PFSK-1 (cell line): Measurements from ENCODE around the gene NAALADL2.

ENCODE experiments used
- POLR2AphosphoS5 ChIP-seq: IDR thresholded peaks from 2 replicates; pipeline ENCODE4 v1.6.1; 2012; ENCODE audit warnings: low read depth, mild to moderate bottlenecking, control low read depth, low read length, moderate library complexity
- TAF1 ChIP-seq: IDR thresholded peaks from 2 replicates; pipeline ENCODE4 v1.6.1; 2012; ENCODE audit warnings: low read length, control low read depth, borderline replicate concordance; ENCODE audit not compliant: insufficient read depth
- TF ChIP-seq, protein P1 (sequence below), 2 experiments: IDR thresholded peaks; 2 replicates each; pipeline versions ENCODE4 v1.6.1 to v1.8.0; 2011 to 2012; ENCODE audit warnings: low read depth in 2 of 2, low read length in 2 of 2, control low read depth in 1 of 2, inconsistent platforms in 1 of 2, mild to moderate bottlenecking in 1 of 2, moderate library complexity in 1 of 2; ENCODE audit not compliant: insufficient read depth in 1 of 2

DNA sequence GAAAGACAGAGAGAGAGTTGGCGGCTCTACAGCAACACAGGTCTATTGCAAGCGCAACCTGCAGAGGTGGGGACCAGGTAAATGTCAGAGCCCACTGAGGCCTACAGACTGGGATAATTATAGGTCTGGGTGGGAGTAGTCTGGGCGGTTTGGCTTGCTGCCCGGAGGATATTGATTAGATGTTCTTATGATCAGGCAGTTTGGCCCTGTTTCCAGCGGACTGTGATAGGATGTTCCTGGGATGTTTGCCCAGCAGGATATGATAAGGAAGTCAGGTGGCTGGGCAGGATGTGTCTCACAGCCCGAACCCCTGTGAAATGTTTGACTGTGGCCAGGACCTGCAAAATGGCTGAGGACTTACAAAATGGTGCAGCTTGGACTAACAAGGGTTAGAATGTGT is 364.9 kb downstream of the NAALADL2 start:
- TF ChIP-seq POLR2AphosphoS5 = no peak
- TF ChIP-seq, protein P1, sequence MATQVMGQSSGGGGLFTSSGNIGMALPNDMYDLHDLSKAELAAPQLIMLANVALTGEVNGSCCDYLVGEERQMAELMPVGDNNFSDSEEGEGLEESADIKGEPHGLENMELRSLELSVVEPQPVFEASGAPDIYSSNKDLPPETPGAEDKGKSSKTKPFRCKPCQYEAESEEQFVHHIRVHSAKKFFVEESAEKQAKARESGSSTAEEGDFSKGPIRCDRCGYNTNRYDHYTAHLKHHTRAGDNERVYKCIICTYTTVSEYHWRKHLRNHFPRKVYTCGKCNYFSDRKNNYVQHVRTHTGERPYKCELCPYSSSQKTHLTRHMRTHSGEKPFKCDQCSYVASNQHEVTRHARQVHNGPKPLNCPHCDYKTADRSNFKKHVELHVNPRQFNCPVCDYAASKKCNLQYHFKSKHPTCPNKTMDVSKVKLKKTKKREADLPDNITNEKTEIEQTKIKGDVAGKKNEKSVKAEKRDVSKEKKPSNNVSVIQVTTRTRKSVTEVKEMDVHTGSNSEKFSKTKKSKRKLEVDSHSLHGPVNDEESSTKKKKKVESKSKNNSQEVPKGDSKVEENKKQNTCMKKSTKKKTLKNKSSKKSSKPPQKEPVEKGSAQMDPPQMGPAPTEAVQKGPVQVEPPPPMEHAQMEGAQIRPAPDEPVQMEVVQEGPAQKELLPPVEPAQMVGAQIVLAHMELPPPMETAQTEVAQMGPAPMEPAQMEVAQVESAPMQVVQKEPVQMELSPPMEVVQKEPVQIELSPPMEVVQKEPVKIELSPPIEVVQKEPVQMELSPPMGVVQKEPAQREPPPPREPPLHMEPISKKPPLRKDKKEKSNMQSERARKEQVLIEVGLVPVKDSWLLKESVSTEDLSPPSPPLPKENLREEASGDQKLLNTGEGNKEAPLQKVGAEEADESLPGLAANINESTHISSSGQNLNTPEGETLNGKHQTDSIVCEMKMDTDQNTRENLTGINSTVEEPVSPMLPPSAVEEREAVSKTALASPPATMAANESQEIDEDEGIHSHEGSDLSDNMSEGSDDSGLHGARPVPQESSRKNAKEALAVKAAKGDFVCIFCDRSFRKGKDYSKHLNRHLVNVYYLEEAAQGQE (IDR thresholded peaks at IDR 0.05; ENCODE audit: insufficient read depth in 1 of 2, low read depth in 2 of 2, low read length in 2 of 2) = no peak
- no peak for TF ChIP-seq TAF1
